Thyroid gland (tissue), 4 donors: ENCODE results near the gene SHC4.

ENCODE experiments used
- CTCF ChIP-seq, 6 experiments: fragments of 200-600 bp in 3 of 6; fragments of 450-650 bp in 3 of 6; sonication (generic) in 3 of 6; IDR thresholded peaks; one replicate each; pipeline ENCODE4 v1.5.1; 2016 to 2019; ENCODE audit warnings: antibody characterized with exemption in 6 of 6, mild to moderate bottlenecking in 2 of 6, inconsistent platforms in 1 of 6, moderate library complexity in 1 of 6
- POLR2A ChIP-seq, 2 donors: fragments of 450-650 bp; IDR thresholded peaks; one replicate each; pipeline ENCODE4 v1.6.1; 2017; ENCODE audit warnings: antibody characterized with exemption in 2 of 2, mild to moderate bottlenecking in 2 of 2, moderate library complexity in 1 of 2

- TF ChIP-seq POLR2A (IDR thresholded peaks at IDR 0.05) (no peak), CTCF (IDR thresholded peaks at IDR 0.05) (no peak)
Measured at GRCh38 chr15:48875241-48875960, 88.3 kb downstream of the SHC4 start.
